ENCODE results near the gene JPT2. TPM values are rescaled to one million over a fixed set of nuclear protein-coding genes. Genes with fewer than 3 reads are reported as not detected.

Gene JPT2
- total RNA-seq, 2 donors from 2014 or later: 11.7 to 16.1 TPM

DNA sequence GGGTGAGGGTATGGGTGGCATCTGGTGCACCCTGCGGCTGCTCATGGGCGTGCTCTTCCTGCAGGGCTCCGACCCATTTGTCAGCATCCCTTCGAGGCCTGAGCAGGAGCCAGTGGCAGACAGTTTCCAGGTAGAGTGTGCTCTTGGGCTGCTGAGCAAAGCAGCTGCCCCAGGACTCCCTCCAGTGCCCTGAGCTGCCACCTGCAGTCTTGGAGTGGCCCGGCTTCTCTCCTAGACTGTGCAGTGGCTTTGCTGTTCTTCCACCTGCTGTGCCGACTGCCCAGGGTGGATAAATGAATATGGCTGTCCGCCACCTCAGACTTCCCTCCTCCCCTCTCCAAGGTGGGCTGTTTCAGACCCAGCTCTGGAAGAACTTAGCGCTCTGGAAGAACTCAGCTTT, 10.8 kb upstream of the JPT2 start:
- no peak for DNase-seq (ENCODE audit: low spot score)
- Histone ChIP-seq H3K4me1 (no peaks in the 10 kb centered on the region), H3K4me3 (no peak overlapping the region), H3K9me3 (no peaks in the 10 kb centered on the region), H3K27me3 (no peaks in the 10 kb centered on the region), H3K36me3 (peaks cover 98% of the 10 kb centered on the region), H3K27ac (no peak overlapping the region)
- TF ChIP-seq, protein P1, sequence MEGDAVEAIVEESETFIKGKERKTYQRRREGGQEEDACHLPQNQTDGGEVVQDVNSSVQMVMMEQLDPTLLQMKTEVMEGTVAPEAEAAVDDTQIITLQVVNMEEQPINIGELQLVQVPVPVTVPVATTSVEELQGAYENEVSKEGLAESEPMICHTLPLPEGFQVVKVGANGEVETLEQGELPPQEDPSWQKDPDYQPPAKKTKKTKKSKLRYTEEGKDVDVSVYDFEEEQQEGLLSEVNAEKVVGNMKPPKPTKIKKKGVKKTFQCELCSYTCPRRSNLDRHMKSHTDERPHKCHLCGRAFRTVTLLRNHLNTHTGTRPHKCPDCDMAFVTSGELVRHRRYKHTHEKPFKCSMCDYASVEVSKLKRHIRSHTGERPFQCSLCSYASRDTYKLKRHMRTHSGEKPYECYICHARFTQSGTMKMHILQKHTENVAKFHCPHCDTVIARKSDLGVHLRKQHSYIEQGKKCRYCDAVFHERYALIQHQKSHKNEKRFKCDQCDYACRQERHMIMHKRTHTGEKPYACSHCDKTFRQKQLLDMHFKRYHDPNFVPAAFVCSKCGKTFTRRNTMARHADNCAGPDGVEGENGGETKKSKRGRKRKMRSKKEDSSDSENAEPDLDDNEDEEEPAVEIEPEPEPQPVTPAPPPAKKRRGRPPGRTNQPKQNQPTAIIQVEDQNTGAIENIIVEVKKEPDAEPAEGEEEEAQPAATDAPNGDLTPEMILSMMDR (IDR thresholded peaks at IDR 0.05): no peak

DNA sequence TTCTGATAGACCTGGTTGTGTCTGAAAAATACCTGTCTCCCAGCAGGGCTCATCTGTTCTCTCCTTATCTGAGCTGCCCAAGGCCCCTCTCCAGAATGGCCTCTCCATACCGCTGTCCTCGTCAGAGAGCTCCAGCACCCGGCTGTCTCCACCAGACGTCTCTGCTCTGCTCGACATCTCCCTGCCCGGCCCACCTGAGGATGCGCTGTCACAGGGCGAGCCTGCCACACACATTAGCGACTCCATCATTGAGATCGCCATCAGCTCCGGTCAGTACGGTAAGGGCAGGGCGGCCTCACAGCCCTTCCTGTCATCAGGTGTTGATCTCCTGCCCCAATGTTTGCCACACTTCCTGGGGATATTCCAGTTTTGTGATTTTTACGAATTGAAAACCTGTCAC, 10.2 kb upstream of the JPT2 start:
- TF ChIP-seq, protein P1 (IDR thresholded peaks at IDR 0.05): no peak
- Histone ChIP-seq H3K27me3 (no peaks in the 10 kb centered on the region), H3K9me3 (no peaks in the 10 kb centered on the region), H3K4me3 (no peak overlapping the region), H3K4me1 (no peaks in the 10 kb centered on the region), H3K27ac (no peak overlapping the region), H3K36me3 (peaks cover 98% of the 10 kb centered on the region)
- DNase-seq (ENCODE audit: low spot score): no peak

DNA sequence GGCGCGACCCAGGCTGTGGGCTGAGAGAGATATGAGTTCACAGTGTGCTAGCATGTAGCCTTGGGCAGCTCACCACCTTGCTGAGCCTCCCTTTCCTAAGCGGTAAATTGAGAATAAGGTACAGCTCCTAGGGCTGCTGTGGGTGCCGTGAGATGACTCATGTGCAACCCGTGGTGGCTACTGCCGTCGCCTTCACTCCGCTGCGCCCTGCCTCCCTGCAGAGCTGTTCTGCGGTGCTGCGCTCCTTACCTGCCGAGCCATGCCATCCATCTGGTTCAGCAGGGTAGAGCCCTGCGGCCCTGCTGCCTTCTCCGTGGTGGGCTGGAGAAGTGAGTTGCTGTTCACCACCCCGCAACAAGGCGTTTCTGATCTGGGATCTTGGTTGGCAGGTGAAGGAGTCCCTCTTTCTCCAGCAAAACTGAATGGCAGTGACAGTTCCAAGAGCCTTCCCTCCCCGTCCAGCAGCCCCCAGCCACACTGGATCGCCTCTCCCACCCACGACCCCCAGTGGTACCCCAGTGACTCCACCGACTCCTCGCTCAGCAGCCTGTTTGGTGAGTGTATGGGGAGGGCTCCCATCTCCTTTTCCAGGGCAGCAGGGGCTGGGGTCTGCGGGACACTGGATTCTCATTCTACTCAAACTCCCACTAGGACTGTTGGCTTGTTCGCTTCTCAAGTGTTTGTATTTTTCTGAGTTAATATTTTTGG, 9.3 kb upstream of the JPT2 start:
- TF ChIP-seq, protein P1 (IDR thresholded peaks at IDR 0.05): no peak
- Histone ChIP-seq H3K36me3 (peaks cover 96% of the 10 kb centered on the region), H3K4me1 (peaks cover 0 to 5% of the 10 kb centered on the region in 2 donors), H3K4me3 (no peak overlapping the region), H3K27ac (no peak overlapping the region), H3K27me3 (no peaks in the 10 kb centered on the region), H3K9me3 (no peaks in the 10 kb centered on the region)
- DNase-seq (ENCODE audit: low spot score): no peak

DNA sequence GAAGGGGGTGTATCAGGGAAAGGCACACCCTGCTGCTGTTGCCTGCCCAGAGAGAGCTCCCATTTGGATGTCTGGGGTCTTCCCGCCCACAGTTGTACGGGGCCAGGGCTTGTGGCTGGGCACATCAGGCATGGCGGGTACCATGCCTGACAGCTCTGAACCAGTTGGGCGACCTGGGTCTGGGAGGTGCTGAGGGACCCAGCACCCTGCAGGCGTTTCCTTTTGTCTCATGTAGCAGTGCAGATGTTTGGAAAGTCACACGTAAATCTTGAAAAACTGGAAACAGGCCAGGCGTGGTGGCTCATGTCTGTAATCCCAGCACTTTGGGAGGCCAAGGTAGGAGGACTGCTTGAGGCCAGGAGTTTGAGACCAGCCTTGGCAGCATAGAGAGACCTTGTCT, 8.4 kb upstream of the JPT2 start:
- no peak overlapping the region for H3K27ac ChIP-seq
- no peak for DNase-seq (ENCODE audit: low spot score)
- H3K4me3 ChIP-seq: no peak overlapping the region
- H3K27me3 ChIP-seq: no peaks in the 10 kb centered on the region
- H3K4me1 ChIP-seq: peaks cover 0 to 9% of the 10 kb centered on the region in 2 donors
- H3K36me3 ChIP-seq: peaks cover 96% of the 10 kb centered on the region
- TF ChIP-seq, protein P1 (IDR thresholded peaks at IDR 0.05): no peak
- H3K9me3 ChIP-seq: no peaks in the 10 kb centered on the region

DNA sequence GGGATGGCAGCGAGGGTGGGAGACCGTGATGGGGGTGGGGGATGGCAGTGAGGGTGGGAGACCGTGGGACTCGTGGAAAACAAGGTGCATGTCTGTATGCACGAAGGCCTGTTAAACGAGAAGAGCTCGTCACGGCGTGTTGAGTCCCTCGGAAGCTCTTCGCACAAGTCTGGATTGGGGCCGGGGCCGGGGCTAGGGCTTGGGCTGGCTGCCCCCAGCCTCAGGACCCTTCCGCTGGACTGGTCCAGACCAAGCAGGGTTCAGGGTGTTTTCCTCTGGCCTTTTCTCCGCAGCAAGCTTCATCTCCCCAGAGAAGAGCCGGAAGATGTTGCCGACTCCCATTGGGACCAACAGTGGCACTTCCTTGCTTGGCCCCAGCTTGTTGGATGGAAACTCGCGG, 7.7 kb upstream of the JPT2 start:
- Histone ChIP-seq H3K4me1 (peaks cover 0 to 9% of the 10 kb centered on the region in 2 donors), H3K27ac (no peak overlapping the region), H3K36me3 (peaks cover 96% of the 10 kb centered on the region), H3K4me3 (no peak overlapping the region), H3K27me3 (no peaks in the 10 kb centered on the region), H3K9me3 (no peaks in the 10 kb centered on the region)
- DNase-seq (ENCODE audit: low spot score): no peak
- TF ChIP-seq, protein P1 (IDR thresholded peaks at IDR 0.05): no peak

DNA sequence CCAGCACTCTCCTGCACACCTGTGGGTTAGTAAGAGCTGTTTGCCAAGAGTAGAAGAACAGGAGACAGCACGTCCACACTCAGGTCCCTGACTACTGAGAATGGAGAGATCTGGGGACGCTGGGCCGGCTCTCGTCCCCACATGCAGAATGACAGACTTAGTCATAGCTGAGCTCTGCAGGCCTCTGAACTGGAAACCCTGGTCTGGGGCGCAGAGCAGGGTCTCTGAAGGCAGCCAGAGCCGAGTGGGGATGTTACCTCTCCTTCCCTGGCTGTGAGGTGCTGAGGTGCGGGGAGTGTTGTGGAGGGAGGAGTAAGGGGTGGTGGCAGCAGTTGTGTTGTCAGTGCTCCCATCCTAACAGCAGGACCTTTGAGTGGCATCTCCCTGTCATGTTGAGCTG, 7.2 kb upstream of the JPT2 start:
- Histone ChIP-seq H3K27me3 (no peaks in the 10 kb centered on the region), H3K9me3 (no peaks in the 10 kb centered on the region), H3K27ac (no peak overlapping the region), H3K36me3 (peaks cover 97% of the 10 kb centered on the region), H3K4me1 (peaks cover 0 to 9% of the 10 kb centered on the region in 2 donors), H3K4me3 (no peak overlapping the region)
- TF ChIP-seq, protein P1 (IDR thresholded peaks at IDR 0.05): no peak
- DNase-seq (ENCODE audit: low spot score): no peak
